Measurements from ENCODE around the gene PRKAR2A.

DNA sequence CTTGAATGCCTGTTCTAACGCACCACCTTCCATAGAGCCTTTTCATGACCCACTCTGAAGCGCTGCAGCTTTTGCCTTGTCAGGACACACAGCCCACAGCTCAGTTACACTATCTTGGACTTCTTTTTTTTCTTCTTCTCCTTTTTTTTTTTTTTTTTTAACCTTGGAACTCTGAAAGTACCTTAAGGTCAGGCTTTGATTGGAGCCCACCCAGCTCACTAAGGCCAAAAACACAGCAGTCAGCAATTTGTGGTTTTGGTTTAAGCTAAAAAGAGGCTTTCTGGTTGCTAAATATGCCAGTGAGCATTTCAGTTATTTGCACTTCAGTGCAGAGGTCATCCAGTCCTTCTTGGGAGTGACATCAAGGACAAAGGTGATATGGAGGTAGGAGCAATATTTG, 49.3 kb upstream of the PRKAR2A start:
- no peak for TF ChIP-seq CTCF (IDR thresholded peaks at IDR 0.05; ENCODE audit: poor library complexity, severe bottlenecking)
- TF ChIP-seq MXI1 (conservative IDR thresholded peaks at IDR 0.05; ENCODE audit: poor library complexity, severe bottlenecking): no peak
- TF ChIP-seq, protein P1, sequence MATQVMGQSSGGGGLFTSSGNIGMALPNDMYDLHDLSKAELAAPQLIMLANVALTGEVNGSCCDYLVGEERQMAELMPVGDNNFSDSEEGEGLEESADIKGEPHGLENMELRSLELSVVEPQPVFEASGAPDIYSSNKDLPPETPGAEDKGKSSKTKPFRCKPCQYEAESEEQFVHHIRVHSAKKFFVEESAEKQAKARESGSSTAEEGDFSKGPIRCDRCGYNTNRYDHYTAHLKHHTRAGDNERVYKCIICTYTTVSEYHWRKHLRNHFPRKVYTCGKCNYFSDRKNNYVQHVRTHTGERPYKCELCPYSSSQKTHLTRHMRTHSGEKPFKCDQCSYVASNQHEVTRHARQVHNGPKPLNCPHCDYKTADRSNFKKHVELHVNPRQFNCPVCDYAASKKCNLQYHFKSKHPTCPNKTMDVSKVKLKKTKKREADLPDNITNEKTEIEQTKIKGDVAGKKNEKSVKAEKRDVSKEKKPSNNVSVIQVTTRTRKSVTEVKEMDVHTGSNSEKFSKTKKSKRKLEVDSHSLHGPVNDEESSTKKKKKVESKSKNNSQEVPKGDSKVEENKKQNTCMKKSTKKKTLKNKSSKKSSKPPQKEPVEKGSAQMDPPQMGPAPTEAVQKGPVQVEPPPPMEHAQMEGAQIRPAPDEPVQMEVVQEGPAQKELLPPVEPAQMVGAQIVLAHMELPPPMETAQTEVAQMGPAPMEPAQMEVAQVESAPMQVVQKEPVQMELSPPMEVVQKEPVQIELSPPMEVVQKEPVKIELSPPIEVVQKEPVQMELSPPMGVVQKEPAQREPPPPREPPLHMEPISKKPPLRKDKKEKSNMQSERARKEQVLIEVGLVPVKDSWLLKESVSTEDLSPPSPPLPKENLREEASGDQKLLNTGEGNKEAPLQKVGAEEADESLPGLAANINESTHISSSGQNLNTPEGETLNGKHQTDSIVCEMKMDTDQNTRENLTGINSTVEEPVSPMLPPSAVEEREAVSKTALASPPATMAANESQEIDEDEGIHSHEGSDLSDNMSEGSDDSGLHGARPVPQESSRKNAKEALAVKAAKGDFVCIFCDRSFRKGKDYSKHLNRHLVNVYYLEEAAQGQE (IDR thresholded peaks at IDR 0.05; ENCODE audit: borderline replicate concordance): no peak
- TF ChIP-seq POLR2AphosphoS5 (IDR thresholded peaks at IDR 0.05): no peak
